IMR-90 (cell line): ENCODE results near the gene CYP8B1. TPM values are rescaled to one million over a fixed set of nuclear protein-coding genes. Genes with fewer than 3 reads are reported as not detected.

Experiments
- ATAC-seq: fragments of 200-7000 bp; cut with Tn5 transposase; 2 replicates; pipeline ENCODE4 v1.9.1; 2020; ENCODE audit warnings: low read depth, mild to moderate bottlenecking, moderate library complexity
- BruUV-seq: library from RNA; stranded (reverse); fragments of 400-500 nt; replicated peaks from 2 replicates; lab custom pipeline; 2021; lab: Mats Ljungman, UMichigan
- CTCF ChIA-PET: fragments of 300-600 bp; formaldehyde crosslinking; extraction: SDS; loops from one replicate; lab custom pipeline; 2021; ENCODE audit warnings: antibody characterized with exemption; lab: Yijun Ruan, JAX
- POLR2A ChIA-PET: fragments of 300-600 bp; sonication (Branson Sonifier 250); formaldehyde crosslinking; loops from one replicate; lab custom pipeline; 2022; ENCODE audit warnings: antibody characterized with exemption; ENCODE audit not compliant: unreplicated experiment; lab: Charles Lee
- DNase-seq: peaks from one replicate; pipeline ENCODE4 v3.0.0; 2013
- H2AFZ ChIP-seq: replicated peaks from 2 replicates; pipeline ENCODE3; 2013; ENCODE audit warnings: low read length, mild to moderate bottlenecking; ENCODE audit not compliant: poor library complexity
- H2AK5ac ChIP-seq: 2 replicates; pipeline ENCODE4 v1.6.1; 2013; ENCODE audit warnings: low read depth, low read length, inconsistent platforms
- H2AK9ac ChIP-seq: replicated peaks from 2 replicates; pipeline ENCODE3; 2013; ENCODE audit warnings: mild to moderate bottlenecking, low read depth, low read length, moderate library complexity; ENCODE audit not compliant: poor library complexity
- H2BK120ac ChIP-seq: 2 replicates; pipeline ENCODE4 v1.6.1; 2013; ENCODE audit warnings: low read depth, low read length, inconsistent platforms
- H2BK15ac ChIP-seq: 3 replicates; pipeline ENCODE4 v1.6.1; 2013; ENCODE audit warnings: low read depth, low read length, inconsistent platforms
- H2BK20ac ChIP-seq: 2 replicates; pipeline ENCODE4 v1.6.1; 2013; ENCODE audit warnings: low read depth, mild to moderate bottlenecking, inconsistent platforms, low read length, moderate library complexity
- H2BK5ac ChIP-seq: 2 replicates; pipeline ENCODE4 v1.6.1; 2013; ENCODE audit warnings: mild to moderate bottlenecking, low read depth, low read length, inconsistent platforms; ENCODE audit not compliant: poor library complexity, severe bottlenecking
- H3K14ac ChIP-seq: replicated peaks from 2 replicates; pipeline ENCODE4 v1.6.1; 2013; ENCODE audit warnings: low read depth, low read length, inconsistent platforms
- H3K18ac ChIP-seq: 2 replicates; pipeline ENCODE4 v1.6.1; 2013; ENCODE audit warnings: low read depth, low read length, control low read depth
- H3K23ac ChIP-seq: 2 replicates; pipeline ENCODE4 v1.6.1; 2013; ENCODE audit warnings: low read depth, low read length, inconsistent platforms
- H3K27ac ChIP-seq: 2 replicates; pipeline ENCODE4 v1.5.1; 2013; ENCODE audit warnings: mild to moderate bottlenecking, control low read depth, low read length; ENCODE audit not compliant: insufficient read depth
- H3K27me3 ChIP-seq: 2 replicates; pipeline ENCODE4 v1.6.1; 2013; ENCODE audit warnings: low read length; ENCODE audit not compliant: control insufficient read depth, insufficient read depth
- H3K36me3 ChIP-seq: 2 replicates; pipeline ENCODE4 v1.6.1; 2013; ENCODE audit warnings: low read length, mixed read lengths; ENCODE audit not compliant: control insufficient read depth, insufficient read depth
- H3K4ac ChIP-seq: 2 replicates; pipeline ENCODE4 v1.6.1; 2013; ENCODE audit warnings: low read depth, low read length, inconsistent platforms
- H3K4me1 ChIP-seq: 2 replicates; pipeline ENCODE4 v1.6.1; 2013; ENCODE audit warnings: low read length, mixed read lengths; ENCODE audit not compliant: control insufficient read depth, insufficient read depth
- H3K4me2 ChIP-seq: 2 replicates; pipeline ENCODE4 v1.6.1; 2013; ENCODE audit warnings: low read depth, mild to moderate bottlenecking, control low read depth, low read length, moderate library complexity
- H3K4me3 ChIP-seq: 2 replicates; pipeline ENCODE4 v1.5.1; 2013; ENCODE audit warnings: low read depth, mild to moderate bottlenecking, control low read depth, low read length, moderate library complexity; ENCODE audit not compliant: insufficient read depth
- H3K56ac ChIP-seq: 2 replicates; pipeline ENCODE4 v1.6.1; 2013; ENCODE audit warnings: low read length, inconsistent platforms; ENCODE audit not compliant: insufficient read depth; ENCODE audit errors: extremely low read depth
- H3K79me1 ChIP-seq, 2 experiments: 2 replicates each; pipeline ENCODE4 v1.6.1; 2013; ENCODE audit warnings: low read length in 2 of 2, inconsistent platforms in 1 of 2, low read depth in 1 of 2
- H3K9ac ChIP-seq: 2 replicates; pipeline ENCODE4 v1.6.1; 2013; ENCODE audit warnings: low read depth, low read length, control low read depth
- H3K9me1 ChIP-seq: 2 replicates; pipeline ENCODE4 v1.6.1; 2013; ENCODE audit warnings: low read length, inconsistent platforms; ENCODE audit not compliant: insufficient read depth
- H3K9me3 ChIP-seq: 2 replicates; pipeline ENCODE4 v1.6.1; 2013; ENCODE audit warnings: low read length; ENCODE audit not compliant: control insufficient read depth, insufficient read depth
- H4K20me1 ChIP-seq: 2 replicates; pipeline ENCODE4 v1.6.1; 2013; ENCODE audit warnings: low read length, inconsistent platforms; ENCODE audit not compliant: insufficient read depth
- H4K5ac ChIP-seq: 2 replicates; pipeline ENCODE4 v1.6.1; 2013; ENCODE audit warnings: mild to moderate bottlenecking, low read depth, low read length, control low read depth
- H4K8ac ChIP-seq, 2 experiments: 2 replicates each; pipeline ENCODE4 v1.6.1; 2013; ENCODE audit warnings: low read depth in 2 of 2, low read length in 2 of 2, control low read depth in 1 of 2, inconsistent platforms in 1 of 2
- H4K91ac ChIP-seq: 2 replicates; pipeline ENCODE4 v1.6.1; 2013; ENCODE audit warnings: low read depth, low read length, inconsistent platforms; ENCODE audit not compliant: insufficient read depth
- CEBPB ChIP-seq: IDR thresholded peaks from 2 replicates; pipeline ENCODE4 v1.6.1; 2012; ENCODE audit warnings: low read depth, low read length, improper control_type of control experiment
- CHD1 ChIP-seq: IDR thresholded peaks from 2 replicates; pipeline ENCODE4 v1.6.1; 2012; ENCODE audit warnings: low read depth, low read length, improper control_type of control experiment
- CTCF ChIP-seq: conservative IDR thresholded peaks from 2 replicates; pipeline ENCODE4 v1.5.1; 2012; ENCODE audit warnings: mild to moderate bottlenecking, low read depth, low read length, improper control_type of control experiment
- ELK1 ChIP-seq: fragments of 150-350 bp; IDR thresholded peaks from 2 replicates; pipeline ENCODE4 v1.6.1; 2016; ENCODE audit warnings: low read depth, mild to moderate bottlenecking, low read length, moderate library complexity, borderline replicate concordance
- FOS ChIP-seq: fragments of 150-350 bp; IDR thresholded peaks from 2 replicates; pipeline ENCODE4 v1.6.1; 2016; ENCODE audit warnings: low read depth, low read length
- MAFK ChIP-seq: IDR thresholded peaks from 2 replicates; pipeline ENCODE4 v1.6.1; 2012; ENCODE audit warnings: low read depth, low read length, improper control_type of control experiment
- MAZ ChIP-seq: IDR thresholded peaks from 2 replicates; pipeline ENCODE4 v1.6.1; 2012; ENCODE audit warnings: low read depth, mild to moderate bottlenecking, low read length, improper control_type of control experiment, moderate library complexity, borderline replicate concordance
- MXI1 ChIP-seq: IDR thresholded peaks from 2 replicates; pipeline ENCODE4 v1.6.1; 2012; ENCODE audit warnings: low read depth, mild to moderate bottlenecking, low read length, moderate library complexity, borderline replicate concordance
- NFE2L2 ChIP-seq: fragments of 150-350 bp; IDR thresholded peaks from 2 replicates; pipeline ENCODE4 v1.6.1; 2016; ENCODE audit warnings: low read depth, mild to moderate bottlenecking, low read length
- RAD21 ChIP-seq: IDR thresholded peaks from 2 replicates; pipeline ENCODE4 v1.6.1; 2012; ENCODE audit warnings: low read length, improper control_type of control experiment
- RCOR1 ChIP-seq: IDR thresholded peaks from 2 replicates; pipeline ENCODE4 v1.6.1; 2012; ENCODE audit warnings: mild to moderate bottlenecking, low read length, improper control_type of control experiment; ENCODE audit not compliant: insufficient replicate concordance
- SMC3 ChIP-seq: fragments of 150-350 bp; IDR thresholded peaks from 2 replicates; pipeline ENCODE4 v1.6.1; 2016; ENCODE audit warnings: low read depth, mild to moderate bottlenecking, antibody characterized with exemption, low read length, moderate library complexity
- USF2 ChIP-seq: fragments of 150-350 bp; IDR thresholded peaks from 2 replicates; pipeline ENCODE4 v1.6.1; 2017; ENCODE audit warnings: mild to moderate bottlenecking, antibody characterized with exemption, low read length, low read depth
- WGBS, 2 experiments: methylation state at CpG; one replicate each; pipeline versions ENCODE4 v1.1.5 to v1.1.7; 2013; ENCODE audit warnings: missing lambda C conversion rate in 2 of 2; ENCODE audit not compliant: insufficient read length in 1 of 2; ENCODE audit errors: extremely low coverage in 2 of 2; 5-methylcytosine and 5-hydroxymethylcytosine counted together
- dilution Hi-C: fragments of 300-500 bp; cut with HindIII; formaldehyde crosslinking; loops from one replicate; pipeline ENCODE4 v1.14.3; 2018; ENCODE audit warnings: low sequenced_read_pairs; ENCODE audit not compliant: unreplicated experiment
- in situ Hi-C: fragments of 300-500 bp; cut with MboI; formaldehyde crosslinking; loops from 3 replicates; pipeline ENCODE4 v1.14.3; 2019; ENCODE audit warnings: low sequenced_read_pairs, inconsistent platforms, mixed read lengths
- intact Hi-C: fragments of 100-400 bp; cut with micrococcal nuclease; formaldehyde crosslinking; loops from 2 replicates; pipeline ENCODE4 v1.10.0; 2022
- polyA plus RNA-seq, 3 experiments: library from polyadenylated mRNA; depleted of rRNA; stranded (reverse); fragments of >200 nt; gene quantifications; 2 replicates each; pipeline ENCODE4 v1.2.3, GENCODE V29; 2012; ENCODE audit warnings: low replicate concordance in 1 of 3
- total RNA-seq: library from RNA; depleted of rRNA; stranded (reverse); fragments of >200 nt; gene quantifications from 2 replicates; pipeline ENCODE4 v1.2.3, GENCODE V29; 2012

The CYP8B1 gene
- total and polyA plus RNA-seq, 2 of the 4 experiments (the other 2 are of a cell fraction) = not detected

GRCh38 chr3:42894698-42895579, 19.3 kb upstream of the CYP8B1 start:
- no peaks in the 10 kb centered on the region for H4K20me1 ChIP-seq
- H2BK15ac ChIP-seq = no peak overlapping the region
- H2AK5ac ChIP-seq = no peak overlapping the region
- no peaks in the 10 kb centered on the region for H3K36me3 ChIP-seq
- H4K5ac ChIP-seq = no peak overlapping the region
- no peak overlapping the region for H3K18ac ChIP-seq
- no peak overlapping the region for H3K23ac ChIP-seq
- H2BK5ac ChIP-seq = no peak overlapping the region
- H3K27me3 ChIP-seq = no peaks in the 10 kb centered on the region
- 40% methylated on average over 1 of the region's 3 CpGs; no CpG with 5 or more reads in 1 of the 2 experiments for WGBS, 2 experiments
- no peak overlapping the region for H4K91ac ChIP-seq
- no peak overlapping the region for H3K14ac ChIP-seq
- intact Hi-C loops (no loop called here), in situ Hi-C loops (no loop called here), dilution Hi-C loops (no loop called here)
- DNase-seq = no peak
- H3K4ac ChIP-seq = no peak overlapping the region
- TF ChIP-seq CHD1 (no peak), FOS (no peak), RAD21 (no peak), CTCF (no peak), MAFK (no peak), USF2 (no peak), MAZ (no peak), MXI1 (no peak), RCOR1 (no peak), SMC3 (no peak), NFE2L2 (no peak), CEBPB (no peak), ELK1 (no peak)
- H3K79me1 ChIP-seq = no peaks in the 10 kb centered on the region
- BruUV-seq = no TSS peak
- H3K4me3 ChIP-seq = no peak overlapping the region
- no peaks in the 10 kb centered on the region for H3K4me1 ChIP-seq
- no peak overlapping the region for H2BK20ac ChIP-seq
- H3K9me3 ChIP-seq = no peaks in the 10 kb centered on the region
- no peak overlapping the region for H2AK9ac ChIP-seq
- no peak overlapping the region for H3K56ac ChIP-seq
- CTCF ChIA-PET = interaction anchor here (0.6 kb wide), 1 partner anchor 116 kb away, joined by 7 read pairs; no protein-coding TSS in a partner anchor
- H3K4me2 ChIP-seq = no peak overlapping the region
- ATAC-seq = no peak
- POLR2A ChIA-PET = no interaction called here
- no peak overlapping the region for H3K9ac ChIP-seq
- no peaks in the 10 kb centered on the region for H3K9me1 ChIP-seq
- H3K27ac ChIP-seq = no peak overlapping the region
- H4K8ac ChIP-seq = no peak overlapping the region
- no peak overlapping the region for H2BK120ac ChIP-seq
- H2AFZ ChIP-seq = no peak overlapping the region
